ENCODE measurements around the gene MTOR.

The MTOR gene

DNA sequence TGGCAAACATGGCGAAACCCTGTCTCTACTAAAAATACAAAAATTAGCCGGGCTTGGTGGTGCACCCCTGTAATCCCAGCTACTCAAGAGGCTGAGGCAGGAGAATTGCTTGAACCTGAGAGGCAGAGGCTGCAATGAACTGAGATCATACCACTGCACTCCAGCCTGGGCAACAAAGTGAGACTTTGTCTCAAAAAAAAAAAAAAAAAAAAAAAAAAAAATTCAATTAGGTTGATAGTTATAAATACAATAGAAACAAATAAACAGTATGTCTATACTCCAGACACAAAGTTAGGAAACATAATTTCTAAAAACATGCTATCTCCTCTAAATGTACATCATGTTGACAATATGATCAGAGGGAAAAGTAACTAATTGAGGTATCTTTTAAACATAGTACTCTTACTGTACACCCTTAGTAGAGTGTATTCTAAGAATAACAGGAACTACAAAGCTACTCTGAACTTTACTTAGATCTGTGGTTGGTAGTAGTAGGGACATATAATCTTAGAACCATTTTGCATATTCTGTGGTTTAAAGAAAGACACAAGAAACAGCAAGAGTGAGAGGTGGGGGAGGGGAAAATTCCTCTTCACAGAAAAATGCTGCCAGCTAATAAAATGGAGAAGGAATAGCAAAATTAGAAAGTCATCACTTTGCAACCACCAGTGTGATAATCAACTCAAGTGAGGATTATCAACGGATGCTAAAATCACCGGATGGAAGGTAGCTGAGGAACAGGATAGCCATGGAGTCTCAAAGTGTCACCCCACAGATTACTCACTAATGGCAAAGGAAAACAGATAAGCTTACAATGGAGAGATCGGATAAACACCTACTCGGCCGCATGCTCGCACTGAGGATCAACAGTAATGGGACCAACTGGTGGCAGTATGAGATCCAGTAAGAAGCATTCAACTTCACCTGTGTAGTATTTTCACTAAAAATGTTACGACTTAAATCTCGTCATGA lies 35.0 kb downstream of the MTOR start:
- Mint-ChIP-seq H3K36me3 (peaks cover 63% of the 10 kb centered on the region), H3K27ac (peak overlapping the region; percentile 85), H3K27me3 (no peaks in the 10 kb centered on the region), H3K9me3 (no peaks in the 10 kb centered on the region), H3K4me3 (peak overlapping the region; percentile 11), H3K4me1 (peaks cover 23% of the 10 kb centered on the region)
- CTCF ChIA-PET = interaction anchor here (0.6 to 1.4 kb wide), 2 partner anchors 24 to 414 kb away, joined by 5 to 6 read pairs; no protein-coding TSS in a partner anchor
- DNase-seq = no peak

DNA sequence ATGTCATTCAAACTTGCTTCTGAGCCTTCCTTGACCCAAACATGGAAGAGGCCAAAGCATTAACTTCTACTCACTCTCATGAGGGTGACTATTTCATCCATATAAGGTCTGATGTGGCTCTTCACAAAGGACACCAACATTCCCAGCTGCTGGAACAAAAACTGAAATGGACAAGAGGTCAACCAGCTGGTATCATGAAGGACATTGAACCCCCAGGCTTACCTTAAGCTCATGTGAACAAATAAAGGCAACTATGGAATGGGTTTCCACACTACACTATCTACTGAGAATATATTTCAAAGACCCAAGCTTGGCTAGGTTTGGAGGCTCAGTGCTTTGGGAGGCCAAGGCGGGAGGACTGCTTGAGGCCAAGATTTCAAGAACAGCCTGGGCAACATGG lies 46.3 kb downstream of the MTOR start:
- CTCF ChIA-PET = interaction anchor here (1.2 kb wide), 1 partner anchor 26 kb away, joined by 3 read pairs; no protein-coding TSS in a partner anchor
- Mint-ChIP-seq H3K27me3 (no peaks in the 10 kb centered on the region), H3K27ac (no peak overlapping the region), H3K4me1 (no peaks in the 10 kb centered on the region), H3K36me3 (peaks cover 59% of the 10 kb centered on the region), H3K9me3 (no peaks in the 10 kb centered on the region), H3K4me3 (no peak overlapping the region)
- DNase-seq = no peak

DNA sequence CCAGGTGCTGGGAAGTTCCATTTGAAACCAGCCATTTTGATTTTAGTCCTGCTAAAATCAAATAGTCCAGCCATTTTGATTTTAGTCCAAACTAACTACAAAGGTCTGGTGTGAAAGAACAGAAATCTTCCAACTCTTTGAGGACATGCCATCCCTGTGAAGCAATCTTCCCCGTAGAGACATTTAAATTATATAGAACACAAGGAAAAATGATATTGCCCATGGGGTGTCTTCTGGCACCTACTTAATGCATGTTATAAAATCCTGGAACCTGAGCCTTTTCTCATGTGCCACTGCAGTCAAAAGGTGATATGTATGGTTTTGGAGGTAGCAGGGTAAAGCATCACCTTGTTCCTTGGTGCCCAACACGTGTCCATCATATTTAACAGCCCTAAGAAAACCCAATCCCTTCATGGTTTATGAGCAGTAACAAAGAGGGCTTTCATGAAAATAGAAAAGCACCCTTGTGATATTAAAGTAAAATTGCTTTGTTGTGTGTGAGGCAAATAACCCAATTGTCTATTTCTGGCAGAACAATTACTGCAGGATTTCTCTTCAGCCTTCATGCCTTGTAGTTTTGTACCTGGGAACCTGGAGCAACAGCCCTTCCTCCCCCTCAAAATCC lies 46.9 kb downstream of the MTOR start:
- H3K27me3 Mint-ChIP-seq = no peaks in the 10 kb centered on the region
- DNase-seq = no peak
- CTCF ChIA-PET = interaction anchor here (1.2 kb wide), 1 partner anchor 27 kb away, joined by 3 read pairs; no protein-coding TSS in a partner anchor
- H3K4me3 Mint-ChIP-seq = no peak overlapping the region
- H3K9me3 Mint-ChIP-seq = no peaks in the 10 kb centered on the region
- H3K27ac Mint-ChIP-seq = no peak overlapping the region
- H3K36me3 Mint-ChIP-seq = peaks cover 61% of the 10 kb centered on the region
- no peaks in the 10 kb centered on the region for H3K4me1 Mint-ChIP-seq

DNA sequence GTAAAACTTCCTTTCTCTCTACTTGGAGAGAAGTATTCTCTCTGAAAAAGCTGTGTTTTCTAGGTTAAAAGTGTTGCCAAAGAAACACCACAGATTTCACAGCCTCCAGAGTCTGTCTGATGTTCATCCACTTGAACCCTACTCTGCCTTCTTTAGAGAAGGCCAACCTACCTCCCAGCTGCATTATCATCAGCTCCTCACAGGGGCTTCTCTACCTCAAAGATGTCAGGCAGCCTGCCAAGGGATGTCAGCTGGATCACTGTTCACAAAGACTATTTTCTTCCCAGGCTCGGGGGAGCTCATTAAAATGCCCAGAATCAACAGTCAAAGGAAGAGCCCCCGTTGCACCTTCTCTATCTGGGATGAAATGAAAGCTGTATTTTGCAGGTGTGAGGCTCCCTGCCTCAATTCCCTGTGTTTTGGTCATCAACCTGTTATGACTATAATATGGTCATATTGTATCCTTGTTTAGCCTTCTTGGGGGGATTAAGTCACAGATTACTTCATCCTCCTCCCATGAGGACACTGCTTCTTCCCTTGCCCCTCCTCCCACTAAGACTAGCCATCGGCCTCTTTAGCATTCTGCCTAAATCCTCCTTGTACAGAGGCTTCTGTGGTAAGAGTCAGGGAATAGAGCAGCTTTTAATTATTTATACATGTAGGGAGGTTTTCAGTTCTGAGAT lies 47.5 kb downstream of the MTOR start:
- H3K36me3 Mint-ChIP-seq = peaks cover 61% of the 10 kb centered on the region
- no peaks in the 10 kb centered on the region for H3K27me3 Mint-ChIP-seq
- no peak overlapping the region for H3K4me3 Mint-ChIP-seq
- no peaks in the 10 kb centered on the region for H3K4me1 Mint-ChIP-seq
- H3K9me3 Mint-ChIP-seq = no peaks in the 10 kb centered on the region
- DNase-seq = no peak
- CTCF ChIA-PET = no interaction called here
- H3K27ac Mint-ChIP-seq = no peak overlapping the region

DNA sequence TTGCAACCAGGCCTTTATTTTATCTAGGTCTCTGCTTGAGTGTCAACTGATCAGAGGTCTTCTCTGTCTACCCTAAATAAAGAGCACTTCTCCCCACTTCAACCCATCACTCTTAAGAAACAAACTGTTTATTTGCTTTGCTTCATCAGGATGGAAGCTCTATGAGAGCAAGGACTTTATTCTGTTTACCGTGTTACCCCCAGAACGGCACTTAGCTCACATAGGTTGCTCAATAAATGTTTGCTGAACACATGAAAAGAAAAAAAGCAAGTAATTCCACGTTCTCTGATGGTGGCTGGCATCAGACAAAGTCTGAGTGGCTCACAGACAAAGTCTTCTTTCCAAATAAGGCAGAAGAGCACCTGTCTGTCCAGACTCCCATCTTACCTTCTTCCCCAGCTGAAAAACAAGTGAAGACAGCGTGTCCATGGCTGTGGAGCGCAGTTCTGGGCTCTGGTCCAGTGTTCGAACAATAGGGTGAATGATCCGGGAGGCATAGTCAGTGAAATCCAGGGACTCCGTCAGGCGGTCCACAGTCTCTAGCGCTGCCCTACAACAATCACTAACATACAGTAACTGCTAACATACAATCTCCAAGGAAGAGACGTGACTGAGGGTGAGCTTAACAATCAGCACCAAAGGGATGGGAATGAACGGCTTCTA lies 50.3 kb downstream of the MTOR start:
- Mint-ChIP-seq H3K9me3 (no peaks in the 10 kb centered on the region), H3K4me1 (no peaks in the 10 kb centered on the region), H3K27ac (no peak overlapping the region), H3K4me3 (no peak overlapping the region), H3K36me3 (peaks cover 61% of the 10 kb centered on the region), H3K27me3 (no peaks in the 10 kb centered on the region)
- DNase-seq = no peak
- CTCF ChIA-PET = no interaction called here

DNA sequence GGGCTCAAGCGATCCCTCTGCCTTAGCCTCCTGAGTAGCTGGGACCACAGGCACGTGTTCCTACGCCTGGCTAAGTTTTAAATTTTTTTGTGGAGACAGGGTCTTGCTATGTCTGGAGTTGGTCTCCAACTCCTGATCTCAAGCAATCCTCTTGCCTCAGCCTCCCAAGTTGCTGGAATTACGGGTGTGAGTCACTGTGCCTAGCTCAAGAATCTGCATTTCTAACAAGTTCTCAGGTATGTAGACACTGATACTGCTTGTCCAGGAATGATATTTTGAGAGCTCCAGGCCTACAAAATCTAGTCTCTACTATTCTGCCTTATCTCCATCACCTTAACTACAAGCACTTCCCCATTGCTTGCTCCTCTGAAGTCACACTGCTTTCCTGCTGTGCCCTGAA lies 50.9 kb downstream of the MTOR start:
- CTCF ChIA-PET = no interaction called here
- peaks cover 60% of the 10 kb centered on the region for H3K36me3 Mint-ChIP-seq
- H3K4me3 Mint-ChIP-seq = no peak overlapping the region
- H3K9me3 Mint-ChIP-seq = no peaks in the 10 kb centered on the region
- no peak overlapping the region for H3K27ac Mint-ChIP-seq
- no peaks in the 10 kb centered on the region for H3K27me3 Mint-ChIP-seq
- DNase-seq = no peak
- H3K4me1 Mint-ChIP-seq = no peaks in the 10 kb centered on the region

DNA sequence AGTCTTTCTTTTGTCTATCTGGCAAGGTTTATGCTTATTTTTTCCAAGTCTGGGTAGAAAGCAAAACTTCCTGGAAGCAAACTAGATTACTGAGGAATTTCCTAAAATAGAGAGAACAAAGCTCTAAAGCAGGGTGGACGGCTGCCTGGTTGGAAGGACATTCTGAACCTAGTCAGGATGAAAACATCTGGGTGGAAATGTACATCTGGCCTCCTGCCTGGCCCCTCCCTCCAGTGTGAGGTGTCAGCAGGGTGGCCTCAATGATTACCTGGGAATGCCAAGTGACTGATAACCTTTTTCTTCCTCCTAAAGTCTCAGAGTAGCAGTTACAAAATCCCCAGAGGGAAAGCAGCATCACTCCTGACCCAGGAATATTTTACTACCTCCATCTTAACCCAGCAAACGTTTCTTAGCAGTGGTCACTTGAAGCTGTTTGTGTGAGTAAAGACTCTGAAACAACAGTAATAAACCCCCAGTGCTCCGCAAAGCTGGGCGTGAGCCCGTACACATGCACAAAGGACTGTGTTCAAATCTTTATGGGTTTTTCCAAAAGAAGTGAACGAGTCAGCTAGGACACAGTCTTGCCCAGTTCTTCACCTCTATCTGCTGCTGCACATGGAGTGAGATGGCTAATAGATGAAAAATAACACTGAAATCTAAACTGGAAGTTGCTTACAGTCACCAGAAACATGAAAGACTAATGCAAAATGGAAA lies 54.3 kb downstream of the MTOR start:
- Mint-ChIP-seq H3K27me3 (no peaks in the 10 kb centered on the region), H3K4me3 (no peak overlapping the region), H3K4me1 (no peaks in the 10 kb centered on the region), H3K9me3 (no peaks in the 10 kb centered on the region), H3K27ac (no peak overlapping the region), H3K36me3 (peaks cover 46% of the 10 kb centered on the region)
- CTCF ChIA-PET = interaction anchor here (0.8 to 1.5 kb wide), 2 partner anchors 21 to 170 kb away, joined by 3 read pairs; no protein-coding TSS in a partner anchor
- no peak for DNase-seq

DNA sequence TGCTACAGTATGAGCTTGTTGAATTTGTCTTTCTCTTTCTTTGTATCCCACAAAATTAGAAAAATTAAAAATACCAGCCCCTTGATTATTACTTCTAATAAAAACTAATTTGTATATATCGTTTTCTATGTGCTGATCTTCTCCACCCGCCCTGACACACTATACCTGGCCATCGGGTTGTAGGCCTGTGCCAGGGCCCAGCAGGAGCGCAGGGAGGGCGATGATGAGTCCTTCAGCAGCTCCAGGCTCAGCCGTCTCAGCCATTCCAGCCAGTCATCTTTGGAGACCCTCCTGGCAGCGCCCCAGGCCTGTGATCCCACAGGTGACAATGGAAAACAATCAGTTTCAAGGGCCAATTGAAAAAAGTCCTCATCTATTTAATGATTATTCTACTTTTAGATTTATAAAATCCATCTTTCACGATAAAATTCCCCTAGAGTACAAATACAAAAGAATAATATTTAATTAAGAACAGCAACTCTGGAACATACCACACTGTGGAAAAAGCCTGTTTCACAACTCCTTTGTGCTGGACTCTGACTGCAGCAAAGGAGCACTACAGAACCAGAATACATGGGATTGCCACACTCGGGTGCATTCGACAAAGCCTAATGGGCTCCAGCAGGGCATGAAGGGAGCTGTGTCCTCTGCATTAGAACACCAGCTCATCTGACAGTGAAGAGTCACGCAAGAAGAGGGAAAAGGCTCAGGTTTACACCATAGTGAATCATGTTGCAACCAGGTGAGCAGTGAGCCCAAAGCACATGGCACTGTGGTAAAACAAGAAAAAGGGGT lies 57.8 kb downstream of the MTOR start:
- no peak overlapping the region for H3K27ac Mint-ChIP-seq
- H3K9me3 Mint-ChIP-seq = no peaks in the 10 kb centered on the region
- H3K4me1 Mint-ChIP-seq = no peaks in the 10 kb centered on the region
- no peaks in the 10 kb centered on the region for H3K27me3 Mint-ChIP-seq
- H3K36me3 Mint-ChIP-seq = peaks cover 37% of the 10 kb centered on the region
- CTCF ChIA-PET = no interaction called here
- DNase-seq = no peak
- H3K4me3 Mint-ChIP-seq = no peak overlapping the region

DNA sequence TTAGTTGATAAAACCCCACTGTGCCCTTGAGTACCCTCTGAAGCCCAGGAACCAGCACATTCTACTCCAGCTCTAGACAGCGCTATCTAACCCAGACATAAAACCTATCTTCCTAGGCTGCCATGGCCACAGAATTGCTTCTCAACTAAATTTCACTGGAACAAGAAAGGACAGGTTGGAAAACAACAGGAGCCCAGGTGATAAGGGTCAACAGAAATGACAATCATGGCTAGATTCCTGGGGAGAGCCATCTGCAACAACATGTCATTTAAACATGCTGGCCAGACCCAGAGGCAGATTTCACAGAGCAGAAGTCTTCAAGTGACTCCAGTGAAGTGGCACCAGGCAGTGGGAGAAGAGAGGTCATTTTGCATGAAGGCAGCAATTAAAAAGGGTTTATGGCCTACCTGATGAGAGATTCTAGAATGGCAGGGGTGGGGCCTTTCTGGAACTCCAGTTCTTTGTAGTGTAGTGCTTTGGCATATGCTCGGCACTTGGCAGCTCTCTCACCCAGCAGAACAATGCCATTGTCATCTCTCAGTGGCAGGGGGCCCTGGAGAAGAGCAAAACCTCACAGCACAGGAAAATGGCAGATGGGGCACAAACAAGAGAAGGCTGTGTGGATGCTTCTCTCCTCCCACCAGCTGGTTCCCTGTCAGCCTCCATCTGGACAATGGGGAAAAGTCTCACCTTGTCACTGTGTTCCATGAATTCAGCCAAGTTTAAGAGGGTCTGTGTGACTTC lies 63.3 kb downstream of the MTOR start:
- Mint-ChIP-seq H3K27ac (no peak overlapping the region), H3K4me1 (no peaks in the 10 kb centered on the region), H3K9me3 (no peaks in the 10 kb centered on the region), H3K27me3 (no peaks in the 10 kb centered on the region), H3K36me3 (peaks cover 58% of the 10 kb centered on the region), H3K4me3 (no peak overlapping the region)
- CTCF ChIA-PET = interaction anchor here (1.2 kb wide), 1 partner anchor 444 kb away, joined by 3 read pairs; no protein-coding TSS in a partner anchor
- no peak for DNase-seq

DNA sequence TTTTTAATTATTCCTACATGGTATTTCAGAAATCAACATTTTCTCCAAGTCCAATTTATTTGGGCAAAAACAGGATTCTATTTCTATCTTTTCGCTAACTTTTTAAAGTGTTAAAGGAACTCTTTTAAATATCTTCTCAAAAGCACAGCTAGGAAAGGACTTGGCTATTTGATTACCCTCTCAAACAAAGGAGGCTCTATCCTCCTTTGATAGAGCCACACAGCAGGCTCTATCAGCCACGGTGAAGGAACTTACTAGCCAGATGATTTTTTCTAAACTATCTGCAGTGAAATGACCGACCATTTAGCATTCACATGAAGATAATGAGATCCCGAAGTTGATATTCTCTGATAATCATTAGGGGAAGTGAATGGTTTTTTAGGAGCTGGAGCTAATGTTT lies 64.1 kb downstream of the MTOR start:
- no peak for DNase-seq
- no peaks in the 10 kb centered on the region for H3K4me1 Mint-ChIP-seq
- CTCF ChIA-PET = interaction anchor here (0.6 to 1.2 kb wide), 2 partner anchors 134 to 445 kb away, joined by 3 read pairs; no protein-coding TSS in a partner anchor
- H3K9me3 Mint-ChIP-seq = no peaks in the 10 kb centered on the region
- no peaks in the 10 kb centered on the region for H3K27me3 Mint-ChIP-seq
- H3K36me3 Mint-ChIP-seq = peaks cover 53% of the 10 kb centered on the region
- H3K4me3 Mint-ChIP-seq = no peak overlapping the region
- no peak overlapping the region for H3K27ac Mint-ChIP-seq

DNA sequence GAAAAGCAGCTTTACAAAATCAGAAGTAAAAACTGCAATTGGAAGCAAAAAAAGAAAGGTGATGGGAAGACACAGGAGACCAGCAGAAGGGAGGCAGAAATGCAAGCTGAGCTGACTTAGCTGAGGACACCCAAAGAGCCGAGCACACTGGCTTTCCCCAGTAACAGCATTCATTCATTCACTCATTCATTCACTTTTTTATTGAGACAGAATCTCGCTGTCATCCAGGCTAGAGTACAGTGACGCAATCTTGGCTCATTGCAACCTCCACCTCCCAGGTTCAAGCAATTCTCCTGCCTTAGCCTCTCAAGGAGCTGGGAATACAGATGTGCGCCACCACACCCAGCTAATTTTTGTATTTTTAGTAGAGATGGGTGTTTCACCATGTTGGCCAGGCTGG lies 65.0 kb downstream of the MTOR start:
- Mint-ChIP-seq H3K27ac (no peak overlapping the region), H3K27me3 (no peaks in the 10 kb centered on the region), H3K9me3 (no peaks in the 10 kb centered on the region), H3K36me3 (peaks cover 55% of the 10 kb centered on the region), H3K4me1 (no peaks in the 10 kb centered on the region), H3K4me3 (no peak overlapping the region)
- no peak for DNase-seq
- CTCF ChIA-PET = no interaction called here

DNA sequence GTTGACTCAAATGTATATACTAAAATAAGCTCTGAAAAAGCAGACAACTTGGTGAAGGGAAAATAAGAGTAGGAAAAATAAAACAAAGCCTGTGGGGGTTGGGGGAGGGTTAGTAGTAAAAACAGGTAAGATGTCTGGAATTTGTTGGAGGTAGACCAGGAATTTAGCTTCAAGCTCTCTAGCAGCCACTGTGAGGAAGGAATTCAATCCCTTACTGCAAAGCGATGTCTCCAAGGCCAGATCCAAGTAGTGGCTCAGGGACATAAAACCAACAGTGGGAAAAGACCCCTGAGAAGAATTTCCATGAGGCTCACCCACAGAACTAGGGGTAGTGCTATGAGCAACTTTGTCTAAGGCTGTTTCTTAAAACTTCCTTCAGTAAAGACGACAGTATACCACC lies 65.4 kb downstream of the MTOR start:
- no peaks in the 10 kb centered on the region for H3K27me3 Mint-ChIP-seq
- H3K27ac Mint-ChIP-seq = no peak overlapping the region
- peaks cover 55% of the 10 kb centered on the region for H3K36me3 Mint-ChIP-seq
- H3K4me1 Mint-ChIP-seq = no peaks in the 10 kb centered on the region
- no peak overlapping the region for H3K4me3 Mint-ChIP-seq
- H3K9me3 Mint-ChIP-seq = no peaks in the 10 kb centered on the region
- CTCF ChIA-PET = interaction anchor here (0.6 kb wide), 1 partner anchor 142 kb away, joined by 3 read pairs; no protein-coding TSS in a partner anchor
- no peak for DNase-seq
